Muscle layer of colon (tissue), 2 donors: ENCODE measurements around the gene LPCAT2.

ENCODE experiments used
- H3K27ac ChIP-seq: one replicate; pipeline ENCODE4 v1.7.0; 2013; ENCODE audit warnings: low read depth, mild to moderate bottlenecking, low read length, moderate library complexity
- H3K27me3 ChIP-seq, 2 donors: one replicate each; pipeline ENCODE4 v1.7.0; 2013; ENCODE audit warnings: low read length in 2 of 2, mild to moderate bottlenecking in 2 of 2; ENCODE audit not compliant: insufficient read depth in 2 of 2, control insufficient read depth in 1 of 2
- H3K36me3 ChIP-seq: one replicate; pipeline ENCODE4 v1.7.0; 2013; ENCODE audit warnings: mild to moderate bottlenecking, low read length; ENCODE audit not compliant: insufficient read depth
- H3K4me1 ChIP-seq: one replicate; pipeline ENCODE4 v1.7.0; 2013; ENCODE audit warnings: mild to moderate bottlenecking, low read length; ENCODE audit not compliant: insufficient read depth
- H3K4me3 ChIP-seq, 2 donors: one replicate each; pipeline ENCODE4 v1.7.0; 2013; ENCODE audit warnings: low read length in 2 of 2, low read depth in 1 of 2, mild to moderate bottlenecking in 1 of 2, moderate library complexity in 1 of 2
- H3K9ac ChIP-seq: one replicate; pipeline ENCODE4 v1.7.0; 2013; ENCODE audit warnings: low read length
- H3K9me3 ChIP-seq: one replicate; pipeline ENCODE4 v1.7.0; 2013; ENCODE audit warnings: mild to moderate bottlenecking, low read length
- donor health status: abdominal sarcoma.
- donor health status: Adenocarcinoma of cecum.

Gene LPCAT2

GRCh38 chr16:55622930-55623561 lies 114.2 kb downstream of the LPCAT2 start:
- H3K4me1 ChIP-seq: no peaks in the 10 kb centered on the region
- no peaks in the 10 kb centered on the region for H3K36me3 ChIP-seq
- no peak overlapping the region for H3K4me3 ChIP-seq
- H3K9me3 ChIP-seq: no peaks in the 10 kb centered on the region
- H3K9ac ChIP-seq: no peak overlapping the region
- H3K27ac ChIP-seq: no peak overlapping the region
- H3K27me3 ChIP-seq: no peaks in the 10 kb centered on the region

GRCh38 chr16:55623640-55624039 lies 114.8 kb downstream of the LPCAT2 start:
- H3K36me3 ChIP-seq: no peaks in the 10 kb centered on the region
- H3K9ac ChIP-seq: no peak overlapping the region
- H3K27ac ChIP-seq: no peak overlapping the region
- no peak overlapping the region for H3K4me3 ChIP-seq
- H3K9me3 ChIP-seq: no peaks in the 10 kb centered on the region
- H3K4me1 ChIP-seq: no peaks in the 10 kb centered on the region
- H3K27me3 ChIP-seq: no peaks in the 10 kb centered on the region

- H3K36me3 ChIP-seq: no peaks in the 10 kb centered on the region
- no peaks in the 10 kb centered on the region for H3K27me3 ChIP-seq
- H3K4me1 ChIP-seq: no peaks in the 10 kb centered on the region
- H3K9ac ChIP-seq: no peak overlapping the region
- no peak overlapping the region for H3K27ac ChIP-seq
- no peaks in the 10 kb centered on the region for H3K9me3 ChIP-seq
- H3K4me3 ChIP-seq: no peak overlapping the region
Observed at GRCh38 chr16:55624696-55625095, 115.8 kb downstream of the LPCAT2 start.

GRCh38 chr16:55625843-55626242 lies 117.0 kb downstream of the LPCAT2 start:
- Histone ChIP-seq H3K4me3 (no peak overlapping the region), H3K27ac (no peak overlapping the region), H3K27me3 (no peaks in the 10 kb centered on the region), H3K36me3 (no peaks in the 10 kb centered on the region), H3K9ac (no peak overlapping the region), H3K9me3 (no peaks in the 10 kb centered on the region), H3K4me1 (no peaks in the 10 kb centered on the region)

- no peaks in the 10 kb centered on the region for H3K4me1 ChIP-seq
- no peak overlapping the region for H3K9ac ChIP-seq
- H3K36me3 ChIP-seq: no peaks in the 10 kb centered on the region
- no peak overlapping the region for H3K4me3 ChIP-seq
- no peak overlapping the region for H3K27ac ChIP-seq
- H3K9me3 ChIP-seq: no peaks in the 10 kb centered on the region
- no peaks in the 10 kb centered on the region for H3K27me3 ChIP-seq
Observed at GRCh38 chr16:55628306-55628968, 119.6 kb downstream of the LPCAT2 start.

GRCh38 chr16:55630774-55631173 lies 121.9 kb downstream of the LPCAT2 start:
- Histone ChIP-seq H3K27me3 (no peaks in the 10 kb centered on the region), H3K9ac (no peak overlapping the region), H3K4me3 (no peak overlapping the region), H3K9me3 (no peaks in the 10 kb centered on the region), H3K4me1 (no peaks in the 10 kb centered on the region), H3K36me3 (no peaks in the 10 kb centered on the region), H3K27ac (no peak overlapping the region)

- Histone ChIP-seq H3K36me3 (no peaks in the 10 kb centered on the region), H3K27ac (no peak overlapping the region), H3K4me1 (no peaks in the 10 kb centered on the region), H3K9ac (no peak overlapping the region), H3K9me3 (no peaks in the 10 kb centered on the region), H3K4me3 (no peak overlapping the region), H3K27me3 (no peaks in the 10 kb centered on the region)
Observed at GRCh38 chr16:55632259-55632658, 123.4 kb downstream of the LPCAT2 start.

- no peaks in the 10 kb centered on the region for H3K4me1 ChIP-seq
- no peak overlapping the region for H3K27ac ChIP-seq
- H3K9me3 ChIP-seq: no peaks in the 10 kb centered on the region
- H3K4me3 ChIP-seq: no peak overlapping the region
- H3K36me3 ChIP-seq: no peaks in the 10 kb centered on the region
- H3K27me3 ChIP-seq: no peaks in the 10 kb centered on the region
- no peak overlapping the region for H3K9ac ChIP-seq
Observed at GRCh38 chr16:55634193-55634592, 125.3 kb downstream of the LPCAT2 start.
